Mammary epithelial cell (primary cell): ENCODE measurements around the gene ZNF714.

Source experiments
- EZH2 ChIP-seq: IDR thresholded peaks from 2 replicates; pipeline ENCODE4 v1.6.1; 2012; ENCODE audit warnings: low read length, inconsistent platforms, borderline replicate concordance
- TF ChIP-seq, protein P1 (sequence below), 2 donors: IDR thresholded peaks in 1 of 2; conservative IDR thresholded peaks in 1 of 2; 2 replicates each; pipeline ENCODE4 v1.5.1; 2011 to 2012; ENCODE audit warnings: inconsistent platforms in 2 of 2, low read length in 2 of 2, mild to moderate bottlenecking in 2 of 2, control low read depth in 1 of 2, low read depth in 1 of 2; ENCODE audit not compliant: insufficient read depth in 1 of 2; ENCODE audit errors: extremely low read depth in 1 of 2

DNA sequence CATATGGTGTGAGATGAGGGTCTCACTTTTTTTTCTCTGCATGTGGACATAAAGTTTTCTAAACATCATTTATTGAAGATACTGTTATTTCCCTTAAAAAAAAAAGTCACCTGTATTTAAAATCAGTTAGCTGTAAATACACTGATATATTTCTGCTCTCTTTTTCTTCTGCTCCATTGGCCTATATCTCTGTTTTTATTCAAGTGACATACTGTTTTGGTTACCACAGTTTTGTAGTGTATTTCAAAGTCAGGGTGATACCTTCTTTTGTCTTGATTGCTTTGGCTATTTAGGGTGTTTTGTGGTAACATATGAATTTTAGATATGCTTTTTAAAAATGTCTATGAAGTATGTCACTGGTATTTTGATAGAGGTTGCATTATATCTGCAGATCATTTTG is 44.1 kb downstream of the ZNF714 start:
- TF ChIP-seq EZH2, result no peak
- TF ChIP-seq, protein P1, sequence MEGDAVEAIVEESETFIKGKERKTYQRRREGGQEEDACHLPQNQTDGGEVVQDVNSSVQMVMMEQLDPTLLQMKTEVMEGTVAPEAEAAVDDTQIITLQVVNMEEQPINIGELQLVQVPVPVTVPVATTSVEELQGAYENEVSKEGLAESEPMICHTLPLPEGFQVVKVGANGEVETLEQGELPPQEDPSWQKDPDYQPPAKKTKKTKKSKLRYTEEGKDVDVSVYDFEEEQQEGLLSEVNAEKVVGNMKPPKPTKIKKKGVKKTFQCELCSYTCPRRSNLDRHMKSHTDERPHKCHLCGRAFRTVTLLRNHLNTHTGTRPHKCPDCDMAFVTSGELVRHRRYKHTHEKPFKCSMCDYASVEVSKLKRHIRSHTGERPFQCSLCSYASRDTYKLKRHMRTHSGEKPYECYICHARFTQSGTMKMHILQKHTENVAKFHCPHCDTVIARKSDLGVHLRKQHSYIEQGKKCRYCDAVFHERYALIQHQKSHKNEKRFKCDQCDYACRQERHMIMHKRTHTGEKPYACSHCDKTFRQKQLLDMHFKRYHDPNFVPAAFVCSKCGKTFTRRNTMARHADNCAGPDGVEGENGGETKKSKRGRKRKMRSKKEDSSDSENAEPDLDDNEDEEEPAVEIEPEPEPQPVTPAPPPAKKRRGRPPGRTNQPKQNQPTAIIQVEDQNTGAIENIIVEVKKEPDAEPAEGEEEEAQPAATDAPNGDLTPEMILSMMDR (conservative IDR thresholded peaks at IDR 0.05 in 1 of 2, IDR thresholded peaks at IDR 0.05 in 1 of 2; ENCODE audit: extremely low read depth in 1 of 2, insufficient read depth in 1 of 2, low read depth in 1 of 2, low read length in 2 of 2), result no peak
